Epithelial cell of prostate (primary cell): ENCODE measurements around the gene CREB3L2.
A peak's percentile ranks its signal among the peaks of the same experiment; 100 is the strongest.

Source experiments
- DNase-seq: peaks from one replicate; pipeline ENCODE4 v3.0.0-alpha.2; 2011; ENCODE audit warnings: low read depth, low spot score
- H3K27ac ChIP-seq: fragments of 450-650 bp; 2 replicates; pipeline ENCODE4 v1.5.1; 2017; ENCODE audit warnings: mild to moderate bottlenecking

The CREB3L2 gene

DNA sequence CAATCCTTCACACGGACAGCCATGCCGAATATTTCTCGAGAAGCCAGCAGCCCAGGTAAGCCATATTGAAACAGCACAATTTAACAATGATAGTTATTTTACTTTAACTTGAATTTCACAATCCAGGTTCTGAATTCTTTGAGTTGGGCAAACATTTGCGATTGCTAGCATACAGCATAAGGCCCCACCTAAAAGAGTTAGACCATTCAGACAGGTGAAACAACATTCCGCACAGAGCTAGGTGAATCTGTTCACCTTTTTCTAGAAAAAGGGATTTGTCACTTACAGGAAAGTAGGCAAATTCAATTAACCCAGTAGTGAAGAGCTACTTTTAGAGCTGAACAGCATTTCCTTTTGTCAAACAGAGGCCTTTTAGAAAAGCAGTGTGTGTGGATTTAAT lies 45.3 kb downstream of the CREB3L2 start:
- no peak for DNase-seq
- no peak overlapping the region for H3K27ac ChIP-seq

DNA sequence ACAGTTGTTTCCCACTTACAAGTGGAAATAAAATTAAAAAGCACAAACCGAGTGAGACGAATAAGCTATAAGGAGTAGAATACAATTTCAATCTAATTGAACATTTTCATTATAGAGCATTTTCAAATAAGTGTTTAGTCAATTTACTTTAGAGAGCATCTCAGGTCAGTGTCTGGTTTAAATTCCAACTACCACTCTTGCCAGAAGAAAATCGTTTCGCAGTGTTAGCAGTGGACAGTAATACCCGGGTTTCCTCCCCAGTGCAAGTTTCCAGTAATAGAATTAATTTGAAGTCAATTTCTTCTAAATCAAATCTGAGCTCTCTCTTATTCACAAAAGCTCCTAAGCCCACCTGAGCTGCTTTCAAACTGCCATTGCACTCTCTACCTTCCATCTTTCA lies 45.7 kb downstream of the CREB3L2 start:
- no peak for DNase-seq
- H3K27ac ChIP-seq: no peak overlapping the region

DNA sequence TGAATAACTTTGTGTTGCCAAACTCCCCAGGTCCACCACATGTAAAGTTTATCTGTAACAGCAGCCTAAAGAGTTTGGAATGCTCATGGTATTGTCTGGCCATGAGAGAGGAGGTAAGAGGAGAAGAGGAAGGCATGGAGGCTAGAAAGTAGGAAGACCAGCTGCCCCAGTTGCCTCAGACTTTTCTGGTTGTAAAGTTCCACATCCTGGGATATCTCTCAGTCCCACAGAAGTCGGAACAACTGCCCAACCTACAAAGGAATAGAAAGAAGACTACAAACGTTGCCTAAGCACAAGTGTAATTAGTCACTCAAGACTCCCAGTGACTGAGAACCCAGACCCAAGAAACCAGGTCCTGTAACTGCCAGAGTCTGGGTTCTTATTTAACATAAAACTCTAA lies 47.3 kb downstream of the CREB3L2 start:
- peak overlapping the region; percentile 44 for H3K27ac ChIP-seq
- DNase-seq: no peak

DNA sequence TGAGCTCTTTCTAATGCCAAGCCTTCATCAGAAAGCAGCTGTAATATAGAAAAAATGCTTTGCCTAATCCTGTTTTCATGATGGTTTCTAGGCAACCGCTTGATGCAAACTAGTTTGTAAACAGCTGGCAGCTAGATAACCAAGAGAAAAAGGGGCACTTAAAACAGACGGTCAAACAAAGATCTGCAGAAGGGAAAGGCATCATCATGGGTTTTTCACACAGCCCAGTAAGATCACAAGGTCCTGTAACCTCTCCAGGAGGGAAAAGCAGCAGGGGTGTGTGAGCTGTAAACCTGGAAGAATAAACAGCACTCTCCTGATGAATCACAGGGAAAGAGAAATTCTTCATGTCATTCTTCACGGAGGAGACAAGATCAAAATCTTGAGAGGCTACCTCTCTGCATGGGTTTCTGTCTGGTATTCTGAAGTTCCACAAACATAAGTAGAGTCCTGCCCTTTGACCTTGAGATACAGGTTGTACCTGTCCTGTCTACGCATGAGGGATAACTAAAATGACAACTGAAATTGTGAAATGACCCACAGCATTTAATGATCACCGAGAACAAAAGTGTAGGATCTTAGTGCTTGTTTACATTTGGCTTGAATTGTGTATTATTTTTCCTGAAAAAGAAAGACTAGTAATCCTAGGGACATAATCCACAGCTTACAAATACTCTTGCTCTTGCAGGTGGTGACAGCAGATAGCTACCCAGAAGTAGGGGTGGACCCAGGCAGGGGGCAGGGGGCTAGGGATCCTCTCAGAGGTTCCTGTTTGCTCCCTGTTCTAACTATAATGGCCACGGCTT lies 48.0 kb downstream of the CREB3L2 start:
- peak; percentile 43 for DNase-seq

DNA sequence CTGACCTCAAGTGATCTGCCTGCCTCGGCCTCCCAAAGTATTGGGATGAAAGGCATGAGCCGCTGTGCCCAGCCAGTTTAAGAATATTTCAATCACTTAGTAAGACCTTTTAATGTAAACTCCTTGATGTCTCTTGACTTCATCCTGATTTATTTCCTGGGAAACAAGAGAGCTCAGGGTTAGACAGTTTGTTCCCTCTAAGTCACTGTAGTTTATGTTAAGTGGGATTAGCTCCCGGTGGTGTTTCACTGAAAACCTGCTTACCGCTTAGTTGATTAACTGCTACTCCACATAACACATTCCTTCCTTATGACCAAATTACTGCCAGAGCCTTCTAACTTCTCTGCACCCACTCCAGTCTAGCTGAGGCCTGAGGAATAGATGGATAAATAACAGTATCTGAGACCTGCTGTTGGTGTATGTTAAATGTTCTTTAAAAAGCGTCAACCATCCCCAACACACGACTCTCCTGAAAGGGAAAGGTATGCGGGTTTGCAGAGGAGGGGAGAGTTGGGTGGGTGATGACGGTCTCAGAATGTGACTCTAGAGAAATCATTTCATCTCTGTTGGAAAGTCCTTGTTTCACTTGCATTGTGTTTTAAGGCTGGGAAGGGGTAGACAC lies 48.7 kb downstream of the CREB3L2 start:
- DNase-seq: no peak
- peak overlapping the region; percentile 44 for H3K27ac ChIP-seq

More for the DNA sequence above, 48.0 kb downstream of the CREB3L2 start:
- H3K27ac ChIP-seq: peak overlapping the region; percentile 44

DNA sequence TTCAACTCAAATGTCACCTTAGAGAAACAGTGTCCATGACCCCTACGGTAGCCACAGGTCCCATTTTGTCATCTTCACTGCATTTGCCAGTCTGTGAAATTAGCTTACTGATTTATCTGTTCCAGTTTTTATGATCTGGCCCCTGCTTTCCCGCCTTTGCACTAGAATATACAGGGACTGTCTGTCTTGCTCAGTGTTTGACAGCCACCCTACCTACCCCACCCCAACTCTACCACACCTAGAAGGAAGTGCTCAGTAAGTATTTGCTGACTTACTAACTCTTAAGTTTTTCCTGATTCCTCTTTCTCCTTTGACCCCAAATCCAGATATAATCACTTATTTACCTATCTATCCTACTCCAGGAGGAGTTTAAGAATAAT lies 49.5 kb downstream of the CREB3L2 start:
- H3K27ac ChIP-seq: peak overlapping the region; percentile 44
- no peak for DNase-seq

DNA sequence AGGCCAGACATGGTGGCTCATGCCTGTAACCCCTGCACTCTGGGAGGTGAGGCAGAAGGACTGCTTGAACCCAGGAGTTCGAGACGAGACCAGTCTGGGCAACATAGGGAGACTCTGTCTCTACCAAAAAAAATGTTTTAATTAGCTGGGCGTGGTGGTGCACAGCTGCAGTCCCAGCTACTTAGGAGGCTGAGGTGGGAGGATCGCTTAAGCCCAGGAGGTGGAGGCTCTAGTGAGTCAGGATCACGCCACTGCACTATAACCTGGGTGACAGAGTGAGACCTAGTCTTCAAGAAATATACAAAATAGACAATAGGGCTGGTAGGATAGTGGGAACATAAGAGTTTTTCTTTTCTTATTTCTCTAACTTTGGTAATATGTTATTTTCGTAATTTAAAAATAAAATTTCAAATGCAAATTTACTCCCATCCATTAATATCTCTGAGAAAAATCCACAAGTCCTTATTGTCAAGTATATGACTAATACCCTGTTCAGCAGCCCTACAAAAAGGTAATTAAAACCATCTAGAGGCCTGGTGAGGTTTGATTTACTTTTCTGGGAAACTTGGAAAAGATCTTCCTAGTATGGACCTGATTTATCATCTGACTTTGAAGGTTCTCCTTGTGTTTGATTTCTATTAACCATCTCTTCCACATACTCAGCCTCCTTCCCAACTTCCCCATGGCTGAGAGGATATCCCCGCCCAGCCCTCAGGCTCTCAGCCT lies 50.0 kb downstream of the CREB3L2 start:
- DNase-seq: no peak
- peak overlapping the region; percentile 44 for H3K27ac ChIP-seq

DNA sequence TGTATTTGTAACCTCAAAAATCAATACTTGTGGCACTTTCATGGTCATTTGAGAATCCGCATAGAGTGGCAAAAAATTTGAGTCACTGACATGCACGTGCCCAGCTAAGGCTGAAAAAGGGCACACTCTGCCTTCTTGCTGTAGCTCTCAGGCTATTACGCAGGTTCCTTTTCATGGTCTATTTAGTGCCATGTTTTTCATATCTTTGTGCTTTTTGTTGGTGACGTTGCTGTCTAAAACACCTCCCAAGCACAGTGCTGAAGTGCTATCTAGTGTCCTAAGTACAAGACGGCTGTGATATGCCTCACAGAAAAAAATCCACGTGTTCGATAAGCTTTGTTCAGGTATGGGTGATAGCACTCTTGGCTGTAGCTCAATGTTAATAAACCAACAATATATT lies 50.9 kb downstream of the CREB3L2 start:
- no peak overlapping the region for H3K27ac ChIP-seq

DNA sequence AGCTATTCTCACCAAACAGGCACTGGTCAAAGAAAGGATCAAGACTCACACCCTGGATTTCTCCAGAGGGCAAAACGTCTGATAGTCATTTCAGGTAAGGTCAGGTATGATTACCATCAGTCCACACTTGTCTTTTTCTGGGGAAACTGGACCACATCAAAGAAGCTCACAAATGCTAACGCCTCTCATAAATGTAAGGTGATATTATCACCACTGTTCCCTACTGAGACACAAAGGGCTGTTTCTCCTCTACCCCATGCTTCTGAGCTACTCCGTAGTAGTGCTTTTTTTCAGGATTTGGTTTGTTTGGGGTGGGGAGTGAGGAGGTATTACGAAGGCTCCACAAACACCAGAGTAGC lies 51.6 kb downstream of the CREB3L2 start:
- no peak for DNase-seq

More for the DNA sequence above, 50.9 kb downstream of the CREB3L2 start:
- DNase-seq: no peak

DNA sequence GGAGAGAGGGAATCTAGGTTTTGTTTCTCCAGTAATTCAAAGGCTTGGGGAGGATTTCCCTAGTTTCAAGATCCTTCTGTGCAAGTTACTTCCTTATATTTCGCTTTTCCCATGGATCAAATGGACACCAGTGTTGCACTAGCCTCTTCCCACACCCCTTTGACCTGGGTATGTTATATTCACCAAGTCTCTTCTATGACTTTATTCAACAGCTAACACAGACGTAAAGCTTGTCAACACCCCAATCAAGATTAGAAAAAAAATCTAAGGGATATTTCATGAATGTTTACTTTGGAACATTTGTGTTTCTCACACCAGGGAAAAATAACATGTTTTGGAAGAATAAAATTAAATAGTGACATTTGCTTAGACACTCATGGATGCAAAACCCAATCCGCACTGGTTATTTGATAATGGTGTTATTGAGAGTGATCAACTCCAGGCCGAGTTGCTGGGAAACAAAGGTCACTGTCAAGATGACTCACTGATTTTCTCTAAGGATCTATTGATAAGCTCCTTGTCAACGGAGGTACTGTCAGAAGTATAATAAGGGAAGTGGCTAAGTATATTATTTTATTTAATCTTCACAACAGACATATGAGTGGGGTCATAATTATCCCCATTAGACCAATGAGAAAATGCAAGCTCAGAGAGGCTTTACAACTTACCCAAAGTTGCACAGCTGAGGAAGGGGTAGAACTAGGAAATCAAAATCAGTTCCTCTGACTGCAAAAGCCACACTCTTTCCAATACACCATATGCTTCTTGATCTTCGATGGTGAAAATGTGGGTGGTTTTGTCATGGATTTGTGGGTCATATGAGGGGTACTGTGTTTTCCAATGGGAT lies 52.2 kb downstream of the CREB3L2 start:
- no peak for DNase-seq

More for the DNA sequence above, 51.6 kb downstream of the CREB3L2 start:
- no peak overlapping the region for H3K27ac ChIP-seq

DNA sequence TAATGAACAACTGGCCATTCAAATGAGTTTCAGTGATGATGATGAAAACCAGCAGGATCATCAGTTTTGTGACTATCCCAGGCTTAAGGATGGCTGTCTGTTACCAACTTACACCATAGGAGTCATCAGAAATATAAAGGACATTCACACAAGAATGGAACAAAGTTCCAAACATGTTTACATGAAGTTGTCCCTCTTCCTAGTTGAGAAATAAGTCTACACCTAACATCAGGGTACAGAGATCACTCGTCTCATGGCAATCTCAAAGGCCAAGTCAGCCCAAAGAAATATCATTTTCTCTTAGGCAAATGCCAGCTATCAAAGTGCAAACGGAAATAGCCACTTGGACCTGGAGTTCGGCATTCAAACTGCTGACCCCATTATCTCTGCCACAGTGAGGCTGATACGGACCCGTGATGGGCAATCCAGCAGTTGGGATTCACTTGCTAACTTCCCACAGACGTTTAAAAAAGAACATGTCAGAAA lies 53.0 kb downstream of the CREB3L2 start:
- DNase-seq: no peak
- no peak overlapping the region for H3K27ac ChIP-seq

More for the DNA sequence above, 52.2 kb downstream of the CREB3L2 start:
- H3K27ac ChIP-seq: no peak overlapping the region

DNA sequence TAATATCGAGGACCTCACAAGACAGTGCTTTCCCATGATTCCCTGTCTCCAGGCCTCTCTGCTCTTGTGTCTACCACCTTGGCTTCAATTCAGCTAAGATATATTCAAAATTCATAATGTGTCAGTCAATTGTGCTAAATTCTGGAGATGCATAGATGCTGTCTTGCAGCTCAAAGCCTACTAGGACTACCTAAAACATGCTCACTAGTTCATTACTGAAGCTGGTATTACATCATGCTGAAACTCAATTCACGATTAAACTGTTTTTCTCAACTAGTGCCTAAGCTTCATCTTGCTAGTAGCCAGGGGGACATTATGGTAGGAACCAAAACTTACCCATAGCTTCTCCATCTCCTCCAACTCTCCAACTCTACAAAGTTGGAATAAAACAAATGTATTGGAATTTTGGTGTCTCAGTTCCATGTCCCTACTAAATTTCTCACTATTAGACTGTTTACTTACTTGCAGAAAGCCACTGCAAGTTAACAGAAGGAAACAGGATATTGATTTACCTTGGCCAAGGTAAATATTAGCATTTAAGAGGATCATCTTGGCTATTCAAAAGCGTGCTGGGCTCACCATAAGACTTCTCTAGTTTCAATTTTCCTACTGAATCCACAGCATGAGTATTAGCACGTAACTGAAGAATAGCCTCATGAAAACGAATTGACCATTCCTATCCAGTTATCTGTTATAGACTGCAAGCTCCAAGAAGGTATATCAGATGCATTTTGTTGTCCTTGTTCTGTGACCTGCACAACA lies 53.6 kb downstream of the CREB3L2 start:
- DNase-seq: no peak
- H3K27ac ChIP-seq: no peak overlapping the region

DNA sequence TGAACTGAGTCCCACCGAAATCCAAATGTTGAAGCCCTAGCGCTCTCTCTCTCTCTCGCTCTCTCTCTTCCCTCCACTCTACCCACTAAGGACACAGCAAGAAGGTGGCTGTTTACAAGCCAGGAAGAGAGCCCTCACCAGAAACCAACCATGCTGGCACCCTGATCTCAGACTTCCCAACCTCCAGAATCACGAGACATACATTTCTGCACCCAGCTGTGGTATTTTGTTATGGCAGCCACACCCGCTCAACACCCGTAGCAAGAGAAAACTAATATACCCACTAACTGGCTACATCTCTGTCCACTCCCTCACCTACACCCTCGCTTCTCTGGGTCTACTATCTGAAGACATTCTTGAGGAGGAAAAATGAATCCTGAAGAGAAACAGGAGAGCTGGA lies 54.8 kb downstream of the CREB3L2 start:
- DNase-seq: no peak

DNA sequence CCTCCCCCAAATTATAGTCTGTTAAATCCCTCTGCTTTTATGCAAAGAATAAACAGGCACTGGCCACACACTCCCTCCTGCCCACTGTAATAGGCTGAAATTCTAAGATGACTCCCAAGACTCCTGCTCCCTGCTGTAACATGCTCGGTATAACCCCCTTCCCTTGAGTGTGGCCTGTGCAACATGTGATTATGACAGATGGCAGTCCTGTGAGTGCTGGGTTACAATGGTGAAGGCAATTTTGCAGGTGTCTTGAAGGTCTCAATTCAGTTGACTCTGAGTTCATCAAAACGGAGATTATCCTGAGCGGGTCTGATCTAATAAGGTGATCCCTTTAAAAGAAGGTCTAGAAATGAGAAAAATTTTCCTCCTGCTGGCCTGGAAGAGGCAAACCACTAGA lies 55.9 kb downstream of the CREB3L2 start:
- H3K27ac ChIP-seq: no peak overlapping the region
- no peak for DNase-seq

More for the DNA sequence above, 54.8 kb downstream of the CREB3L2 start:
- H3K27ac ChIP-seq: no peak overlapping the region

DNA sequence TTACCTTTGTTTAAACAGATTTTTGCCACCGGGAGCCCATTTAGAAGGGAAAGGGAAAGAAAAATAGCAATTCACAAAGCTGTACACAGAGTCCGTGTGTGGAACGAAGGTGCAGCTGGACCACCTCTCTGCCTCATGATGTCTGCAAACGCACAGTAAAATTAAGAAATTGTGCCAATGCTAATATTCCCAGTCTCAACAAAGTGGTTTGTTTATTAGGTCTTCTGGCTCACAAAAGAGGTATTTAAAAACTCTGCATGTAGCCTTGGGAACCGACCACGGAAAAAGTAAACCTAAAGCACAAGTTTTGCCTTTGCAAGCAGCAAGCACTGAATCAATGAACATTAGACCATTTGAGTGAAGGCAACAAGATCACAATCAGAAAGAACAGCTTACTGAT lies 57.7 kb downstream of the CREB3L2 start:
- H3K27ac ChIP-seq: no peak overlapping the region
- no peak for DNase-seq

DNA sequence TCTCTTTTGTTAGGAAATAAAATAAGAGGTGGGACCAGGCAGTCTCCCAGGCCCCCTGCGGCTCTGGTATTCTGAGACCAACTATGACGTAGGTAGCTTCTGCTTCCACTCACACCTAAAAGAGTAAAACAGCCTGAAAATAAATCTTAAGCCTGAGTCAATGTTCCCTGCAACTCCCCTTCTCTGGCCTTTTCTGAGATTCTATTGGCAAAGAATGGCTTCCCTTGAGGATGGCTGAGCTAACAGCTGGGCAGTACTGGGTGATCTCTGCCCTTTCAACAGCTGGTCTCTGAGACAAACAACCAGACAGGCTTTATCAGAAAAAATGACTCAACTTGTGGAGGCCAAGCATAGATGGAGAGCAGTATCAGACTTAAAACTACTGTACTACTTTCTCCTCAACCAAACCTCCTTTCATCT lies 58.7 kb downstream of the CREB3L2 start:
- no peak for DNase-seq
- H3K27ac ChIP-seq: no peak overlapping the region

DNA sequence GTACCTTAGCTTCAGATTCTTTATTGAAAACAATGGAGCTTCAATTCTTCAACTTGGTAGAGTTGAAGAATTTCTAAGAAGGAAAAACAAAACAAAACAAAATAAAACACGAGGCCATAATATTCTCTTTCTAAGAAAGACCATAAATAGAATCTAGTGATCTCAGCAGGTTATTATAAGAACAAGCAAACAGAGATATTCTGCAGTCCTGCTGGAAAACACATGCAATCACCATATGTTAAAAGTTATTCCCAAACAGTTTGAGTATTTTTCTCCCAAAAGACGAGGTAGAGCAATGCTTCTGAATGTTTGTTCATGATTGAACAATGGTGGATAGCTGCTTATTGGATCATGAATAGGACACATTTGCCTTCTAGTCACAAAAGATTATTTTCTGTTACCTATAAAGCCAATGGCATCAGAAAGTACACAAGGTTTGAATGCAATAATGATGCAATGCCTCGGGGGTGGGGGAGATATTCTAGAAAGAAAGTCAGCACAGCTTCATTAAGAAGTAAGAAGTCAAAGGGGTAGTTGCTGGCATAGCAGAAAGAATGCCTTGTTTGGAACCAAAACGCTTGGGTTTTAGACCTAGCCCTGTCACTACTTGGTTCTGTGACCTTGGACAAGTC lies 59.3 kb downstream of the CREB3L2 start:
- DNase-seq: no peak
- H3K27ac ChIP-seq: no peak overlapping the region

DNA sequence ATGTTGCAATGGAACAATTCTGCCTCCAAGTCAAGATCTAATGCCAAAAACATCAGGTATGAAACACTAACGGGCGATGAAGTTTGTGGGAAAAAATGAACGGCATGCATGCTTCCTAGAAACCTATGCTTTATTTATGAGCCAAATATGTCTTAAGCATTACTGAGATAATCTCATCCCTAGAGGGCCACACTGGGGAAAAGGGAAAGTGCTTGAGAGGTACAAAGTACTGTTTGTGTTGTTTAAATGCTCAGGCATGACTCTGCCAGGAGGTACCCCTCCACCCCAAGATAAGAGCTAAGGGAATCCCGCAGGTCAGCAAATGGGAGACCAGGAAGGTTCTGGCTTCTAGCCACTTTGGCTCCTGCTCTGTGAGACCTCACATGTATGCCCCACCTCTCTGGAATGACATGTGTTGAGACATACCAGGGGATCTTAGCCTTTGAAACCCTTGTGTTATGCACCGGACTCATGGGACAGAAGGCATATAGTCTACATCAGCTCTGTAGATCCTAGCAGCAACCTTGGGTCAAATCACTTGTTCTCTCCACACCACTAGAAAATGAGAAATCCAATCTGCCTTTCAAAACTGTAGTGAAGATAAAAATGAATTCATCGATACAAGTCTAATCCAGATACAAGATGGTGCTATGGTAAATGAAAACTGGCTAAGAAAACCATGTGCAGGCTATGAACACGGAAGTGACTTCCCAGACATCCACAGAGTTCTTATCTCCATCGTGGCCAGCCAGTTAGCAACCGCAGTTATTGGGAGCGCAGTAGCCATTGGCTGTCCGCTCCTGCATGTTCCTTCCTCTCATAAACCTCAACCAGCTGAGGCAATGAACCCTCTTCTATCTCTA lies 61.0 kb downstream of the CREB3L2 start:
- DNase-seq: no peak
- H3K27ac ChIP-seq: no peak overlapping the region
